ENCODE data around the gene UNC13B.
"Not testable (repeated sequence)": the region's sequence is repeated elsewhere in the genome, so short reads cannot be mapped to it uniquely, and the experiment has no call there.

UNC13B gene

GRCh38 chr9:35162605-35163315, 951 bp downstream of the UNC13B start:
- no peaks in the 10 kb centered on the region for H4K20me1 ChIP-seq (ENCODE audit: insufficient read depth, low read length)
- H3K9ac ChIP-seq (ENCODE audit: low read length) = no peak overlapping the region
- H3K4me2 ChIP-seq (ENCODE audit: low read length) = no peak overlapping the region
- H3K4me3 ChIP-seq (ENCODE audit: low read depth, low read length, poor library complexity, severe bottlenecking) = no peak overlapping the region
- no peaks in the 10 kb centered on the region for H3F3A ChIP-seq (ENCODE audit: insufficient read depth, low read length)
- no peaks in the 10 kb centered on the region for H3K36me3 ChIP-seq (ENCODE audit: insufficient read depth, low read length)
- no peaks in the 10 kb centered on the region for H3K9me2 ChIP-seq (ENCODE audit: low read depth, low read length)
- H3K27me3 ChIP-seq (ENCODE audit: insufficient read depth, low read length) = no peaks in the 10 kb centered on the region
- no peak for TF ChIP-seq EZH2 (IDR thresholded peaks at IDR 0.05; ENCODE audit: borderline replicate concordance, low read length)
- TF ChIP-seq, protein P1, sequence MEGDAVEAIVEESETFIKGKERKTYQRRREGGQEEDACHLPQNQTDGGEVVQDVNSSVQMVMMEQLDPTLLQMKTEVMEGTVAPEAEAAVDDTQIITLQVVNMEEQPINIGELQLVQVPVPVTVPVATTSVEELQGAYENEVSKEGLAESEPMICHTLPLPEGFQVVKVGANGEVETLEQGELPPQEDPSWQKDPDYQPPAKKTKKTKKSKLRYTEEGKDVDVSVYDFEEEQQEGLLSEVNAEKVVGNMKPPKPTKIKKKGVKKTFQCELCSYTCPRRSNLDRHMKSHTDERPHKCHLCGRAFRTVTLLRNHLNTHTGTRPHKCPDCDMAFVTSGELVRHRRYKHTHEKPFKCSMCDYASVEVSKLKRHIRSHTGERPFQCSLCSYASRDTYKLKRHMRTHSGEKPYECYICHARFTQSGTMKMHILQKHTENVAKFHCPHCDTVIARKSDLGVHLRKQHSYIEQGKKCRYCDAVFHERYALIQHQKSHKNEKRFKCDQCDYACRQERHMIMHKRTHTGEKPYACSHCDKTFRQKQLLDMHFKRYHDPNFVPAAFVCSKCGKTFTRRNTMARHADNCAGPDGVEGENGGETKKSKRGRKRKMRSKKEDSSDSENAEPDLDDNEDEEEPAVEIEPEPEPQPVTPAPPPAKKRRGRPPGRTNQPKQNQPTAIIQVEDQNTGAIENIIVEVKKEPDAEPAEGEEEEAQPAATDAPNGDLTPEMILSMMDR (IDR thresholded peaks at IDR 0.05; ENCODE audit: low read length) = no peak
- no peak overlapping the region for H3K27ac ChIP-seq (ENCODE audit: low read depth, low read length, poor library complexity, severe bottlenecking)
- no peaks in the 10 kb centered on the region for H3K9me3 ChIP-seq (ENCODE audit: low read length)
- H3K79me2 ChIP-seq (ENCODE audit: insufficient read depth, low read length) = no peaks in the 10 kb centered on the region
- no peaks in the 10 kb centered on the region for H3K4me1 ChIP-seq (ENCODE audit: insufficient read depth, low read length, severe bottlenecking)
- H2AFZ ChIP-seq (ENCODE audit: low read length) = no peak overlapping the region

DNA sequence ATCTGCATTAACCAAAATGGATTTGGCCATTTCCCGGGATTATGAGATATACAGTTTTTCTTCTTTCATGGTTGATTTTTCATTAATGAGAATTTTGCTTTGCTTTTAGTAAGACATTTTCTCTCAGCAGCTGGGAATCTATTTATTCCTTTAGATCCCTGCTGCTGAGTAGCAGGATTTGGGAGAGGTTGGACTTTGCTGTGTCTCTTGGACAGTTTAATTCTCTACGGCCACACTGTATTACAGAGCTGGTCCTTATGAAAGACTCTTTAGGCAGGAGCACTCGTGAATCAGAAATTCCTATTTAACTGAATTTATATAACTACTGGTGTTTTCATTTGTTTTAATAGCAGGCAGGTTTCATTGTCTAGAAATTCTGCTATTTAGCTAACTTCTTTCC, 1.6 kb downstream of the UNC13B start:
- no peaks in the 10 kb centered on the region for H3K79me2 ChIP-seq (ENCODE audit: insufficient read depth, low read length)
- no peaks in the 10 kb centered on the region for H3F3A ChIP-seq (ENCODE audit: insufficient read depth, low read length)
- H3K4me2 ChIP-seq (ENCODE audit: low read length) = no peak overlapping the region
- H3K9me3 ChIP-seq (ENCODE audit: low read length) = no peaks in the 10 kb centered on the region
- no peaks in the 10 kb centered on the region for H3K9me2 ChIP-seq (ENCODE audit: low read depth, low read length)
- no peak for TF ChIP-seq EZH2 (IDR thresholded peaks at IDR 0.05; ENCODE audit: borderline replicate concordance, low read length)
- TF ChIP-seq, protein P1 (IDR thresholded peaks at IDR 0.05; ENCODE audit: low read length) = no peak
- H4K20me1 ChIP-seq (ENCODE audit: insufficient read depth, low read length) = no peaks in the 10 kb centered on the region
- H2AFZ ChIP-seq (ENCODE audit: low read length) = no peak overlapping the region
- H3K36me3 ChIP-seq (ENCODE audit: insufficient read depth, low read length) = no peaks in the 10 kb centered on the region
- no peak overlapping the region for H3K27ac ChIP-seq (ENCODE audit: low read depth, low read length, poor library complexity, severe bottlenecking)
- no peak overlapping the region for H3K4me3 ChIP-seq (ENCODE audit: low read depth, low read length, poor library complexity, severe bottlenecking)
- H3K27me3 ChIP-seq (ENCODE audit: insufficient read depth, low read length) = no peaks in the 10 kb centered on the region
- H3K9ac ChIP-seq (ENCODE audit: low read length) = no peak overlapping the region
- H3K4me1 ChIP-seq (ENCODE audit: insufficient read depth, low read length, severe bottlenecking) = no peaks in the 10 kb centered on the region

- Histone ChIP-seq H3K27me3 (ENCODE audit: insufficient read depth, low read length) (no peaks in the 10 kb centered on the region), H3K79me2 (ENCODE audit: insufficient read depth, low read length) (no peaks in the 10 kb centered on the region), H3K9ac (ENCODE audit: low read length) (no peak overlapping the region), H3F3A (ENCODE audit: insufficient read depth, low read length) (no peaks in the 10 kb centered on the region), H3K9me2 (ENCODE audit: low read depth, low read length) (no peaks in the 10 kb centered on the region), H2AFZ (ENCODE audit: low read length) (no peak overlapping the region), H3K9me3 (ENCODE audit: low read length) (no peaks in the 10 kb centered on the region), H4K20me1 (ENCODE audit: insufficient read depth, low read length) (no peaks in the 10 kb centered on the region), H3K27ac (ENCODE audit: low read depth, low read length, poor library complexity, severe bottlenecking) (no peak overlapping the region), H3K4me2 (ENCODE audit: low read length) (no peak overlapping the region), H3K4me1 (ENCODE audit: insufficient read depth, low read length, severe bottlenecking) (no peaks in the 10 kb centered on the region), H3K4me3 (ENCODE audit: low read depth, low read length, poor library complexity, severe bottlenecking) (no peak overlapping the region), H3K36me3 (ENCODE audit: insufficient read depth, low read length) (no peaks in the 10 kb centered on the region)
- TF ChIP-seq, protein P1 (IDR thresholded peaks at IDR 0.05; ENCODE audit: low read length) = no peak
- no peak for TF ChIP-seq EZH2 (IDR thresholded peaks at IDR 0.05; ENCODE audit: borderline replicate concordance, low read length)
Observed at GRCh38 chr9:35164711-35165110, 2.9 kb downstream of the UNC13B start.

DNA sequence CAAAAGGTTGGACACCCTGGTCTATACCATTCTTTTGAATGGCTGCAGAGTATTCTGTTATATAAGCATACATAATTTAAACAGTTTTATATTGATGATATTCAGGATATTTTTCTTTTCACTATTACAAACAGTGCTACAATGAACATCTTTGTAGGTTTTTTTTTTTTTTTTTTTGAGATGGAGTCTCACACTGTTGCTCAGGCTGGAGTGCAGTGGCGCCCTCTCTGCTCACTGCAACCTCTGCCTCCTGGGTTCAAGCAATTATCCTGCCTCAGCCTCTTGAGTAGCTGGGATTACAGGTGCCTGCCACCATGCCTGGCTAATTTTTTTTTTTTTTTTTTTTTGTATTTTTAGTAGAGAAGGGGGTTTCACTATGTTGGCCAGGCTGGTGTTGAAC, 5.6 kb downstream of the UNC13B start:
- not testable (repeated sequence) for H3K27ac ChIP-seq (ENCODE audit: low read depth, low read length, poor library complexity, severe bottlenecking); H3K79me2 ChIP-seq (ENCODE audit: insufficient read depth, low read length)

More for the DNA sequence above, 5.6 kb downstream of the UNC13B start:
- H3K9ac ChIP-seq (ENCODE audit: low read length); H3K4me3 ChIP-seq (ENCODE audit: low read depth, low read length, poor library complexity, severe bottlenecking); H3K27me3 ChIP-seq (ENCODE audit: insufficient read depth, low read length); H3K36me3 ChIP-seq (ENCODE audit: insufficient read depth, low read length); H4K20me1 ChIP-seq (ENCODE audit: insufficient read depth, low read length); H3F3A ChIP-seq (ENCODE audit: insufficient read depth, low read length); H3K4me2 ChIP-seq (ENCODE audit: low read length); H3K9me2 ChIP-seq (ENCODE audit: low read depth, low read length); H2AFZ ChIP-seq (ENCODE audit: low read length); H3K4me1 ChIP-seq (ENCODE audit: insufficient read depth, low read length, severe bottlenecking); H3K9me3 ChIP-seq (ENCODE audit: low read length): not testable (repeated sequence)

Measured in OCI-LY1 (cell line).